AG04450 (cell line): Measurements from ENCODE around the gene SLC38A2. TPM values are rescaled to one million over a fixed set of nuclear protein-coding genes. Genes with fewer than 3 reads are reported as not detected.

Experiments
- CTCF ChIA-PET: fragments of 300-600, 350-600 bp; formaldehyde crosslinking; extraction: SDS; loops from one replicate; lab custom pipeline; 2022; ENCODE audit warnings: antibody characterized with exemption, inconsistent platforms; lab: Charles Lee
- POLR2A ChIA-PET: fragments of 350-600 bp; formaldehyde crosslinking; extraction: SDS; loops from one replicate; lab custom pipeline; 2021; ENCODE audit warnings: antibody characterized with exemption, inconsistent platforms; lab: Yijun Ruan, JAX
- DNase-seq: peaks from one replicate; pipeline ENCODE4 v3.0.0-alpha.2; 2011; ENCODE audit warnings: low read depth, low spot score
- H3K27ac ChIP-seq: one replicate; pipeline ENCODE4 v1.5.1; 2012; ENCODE audit warnings: low read depth, low read length, control low read depth
- H3K27me3 ChIP-seq: one replicate; pipeline ENCODE4 v1.6.0; 2012; ENCODE audit warnings: low read length; ENCODE audit not compliant: control insufficient read depth, insufficient read depth
- H3K4me3 ChIP-seq: 2 replicates; pipeline ENCODE4 v1.5.1; 2011; ENCODE audit warnings: mild to moderate bottlenecking, low read depth, low read length, control low read depth
- H3K9me3 ChIP-seq: 2 replicates; pipeline ENCODE4 v1.5.1; 2012; ENCODE audit warnings: low read length; ENCODE audit not compliant: control insufficient read depth, insufficient read depth
- polyA plus RNA-seq: library from polyadenylated mRNA; depleted of rRNA; stranded (reverse); fragments of >200 nt; gene quantifications from 2 replicates; pipeline ENCODE4 v1.2.3, GENCODE V29; 2011
- TF ChIP-seq, protein P1 (sequence below): IDR thresholded peaks from 2 replicates; pipeline ENCODE4 v1.5.1; 2011; ENCODE audit warnings: low read depth, low read length, control low read depth, inconsistent platforms

The SLC38A2 gene
- polyA plus RNA-seq, 1 experiment = 749 TPM

- Histone ChIP-seq H3K9me3 (no peaks in the 10 kb centered on the region), H3K27ac (no peak overlapping the region), H3K27me3 (no peaks in the 10 kb centered on the region), H3K4me3 (no peak overlapping the region)
- CTCF ChIA-PET = no interaction called here
- POLR2A ChIA-PET = no interaction called here
- DNase-seq = no peak
- TF ChIP-seq, protein P1, sequence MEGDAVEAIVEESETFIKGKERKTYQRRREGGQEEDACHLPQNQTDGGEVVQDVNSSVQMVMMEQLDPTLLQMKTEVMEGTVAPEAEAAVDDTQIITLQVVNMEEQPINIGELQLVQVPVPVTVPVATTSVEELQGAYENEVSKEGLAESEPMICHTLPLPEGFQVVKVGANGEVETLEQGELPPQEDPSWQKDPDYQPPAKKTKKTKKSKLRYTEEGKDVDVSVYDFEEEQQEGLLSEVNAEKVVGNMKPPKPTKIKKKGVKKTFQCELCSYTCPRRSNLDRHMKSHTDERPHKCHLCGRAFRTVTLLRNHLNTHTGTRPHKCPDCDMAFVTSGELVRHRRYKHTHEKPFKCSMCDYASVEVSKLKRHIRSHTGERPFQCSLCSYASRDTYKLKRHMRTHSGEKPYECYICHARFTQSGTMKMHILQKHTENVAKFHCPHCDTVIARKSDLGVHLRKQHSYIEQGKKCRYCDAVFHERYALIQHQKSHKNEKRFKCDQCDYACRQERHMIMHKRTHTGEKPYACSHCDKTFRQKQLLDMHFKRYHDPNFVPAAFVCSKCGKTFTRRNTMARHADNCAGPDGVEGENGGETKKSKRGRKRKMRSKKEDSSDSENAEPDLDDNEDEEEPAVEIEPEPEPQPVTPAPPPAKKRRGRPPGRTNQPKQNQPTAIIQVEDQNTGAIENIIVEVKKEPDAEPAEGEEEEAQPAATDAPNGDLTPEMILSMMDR = no peak
These were observed 6.8 kb upstream of the SLC38A2 start for GRCh38 chr12:46379352-46379751.

GRCh38 chr12:46378530-46378929 is 6.0 kb upstream of the SLC38A2 start:
- Histone ChIP-seq H3K9me3 (no peaks in the 10 kb centered on the region), H3K27me3 (no peaks in the 10 kb centered on the region), H3K27ac (no peak overlapping the region), H3K4me3 (no peak overlapping the region)
- no peak for DNase-seq
- POLR2A ChIA-PET = no interaction called here
- TF ChIP-seq, protein P1 = no peak
- CTCF ChIA-PET = no interaction called here

GRCh38 chr12:46377678-46378077 is 5.1 kb upstream of the SLC38A2 start:
- DNase-seq = no peak
- ChIA-PET CTCF (no interaction called here), POLR2A (interaction anchor here (1.0 kb wide), 1 partner anchor 54 kb away, joined by 3 read pairs; no protein-coding TSS in a partner anchor)

GRCh38 chr12:46376579-46376978 is 4.0 kb upstream of the SLC38A2 start:
- TF ChIP-seq, protein P1 = no peak
- no peaks in the 10 kb centered on the region for H3K27me3 ChIP-seq
- peaks cover 4% of the 10 kb centered on the region; the same call in 1 of the 2 replicates for H3K9me3 ChIP-seq
- H3K4me3 ChIP-seq = no peak overlapping the region
- no peak for DNase-seq
- ChIA-PET CTCF (interaction anchor here (0.7 kb wide), 1 partner anchor 99 kb away, joined by 3 read pairs; no protein-coding TSS in a partner anchor), POLR2A (interaction anchor here (1.4 kb wide), 1 partner anchor 10 kb away, joined by 3 read pairs; no protein-coding TSS in a partner anchor)
- no peak overlapping the region for H3K27ac ChIP-seq

More at GRCh38 chr12:46377678-46378077, 5.1 kb upstream of the SLC38A2 start:
- no peak overlapping the region for H3K4me3 ChIP-seq
- no peaks in the 10 kb centered on the region for H3K9me3 ChIP-seq
- TF ChIP-seq, protein P1 = no peak
- no peaks in the 10 kb centered on the region for H3K27me3 ChIP-seq
- H3K27ac ChIP-seq = no peak overlapping the region

- Histone ChIP-seq H3K9me3 (peaks cover 5% of the 10 kb centered on the region; the same call in 1 of the 2 replicates), H3K27ac (no peak overlapping the region), H3K27me3 (no peaks in the 10 kb centered on the region), H3K4me3 (no peak overlapping the region)
- CTCF ChIA-PET = interaction anchor here (0.7 kb wide), 1 partner anchor 647 kb away, joined by 3 read pairs; no protein-coding TSS in a partner anchor
- POLR2A ChIA-PET = no interaction called here
- DNase-seq = no peak
- TF ChIP-seq, protein P1 = no peak
These were observed 2.1 kb upstream of the SLC38A2 start for GRCh38 chr12:46374711-46375110.
